ENCODE data around the gene DIAPH3.

The DIAPH3 gene

GRCh38 chr13:59789558-59789957, 374.2 kb downstream of the DIAPH3 start:
- Histone ChIP-seq H3K36me3 (ENCODE audit: control insufficient read depth, low read length) (no peaks in the 10 kb centered on the region), H3K27ac (ENCODE audit: low read depth, low read length) (no peak overlapping the region), H3K4me3 (ENCODE audit: low read length) (no peak overlapping the region), H4K20me1 (ENCODE audit: control insufficient read depth, insufficient read depth, low read depth, low read length) (no peaks in the 10 kb centered on the region), H3K79me2 (ENCODE audit: control insufficient read depth, low read length) (no peaks in the 10 kb centered on the region), H3K9me3 (ENCODE audit: control insufficient read depth, insufficient read depth, low read length) (no peaks in the 10 kb centered on the region), H3K27me3 (ENCODE audit: control insufficient read depth, low read length) (no peaks in the 10 kb centered on the region), H3F3A (ENCODE audit: control insufficient read depth, insufficient read depth) (no peaks in the 10 kb centered on the region), H3K4me1 (ENCODE audit: control insufficient read depth, low read length) (no peaks in the 10 kb centered on the region), H3K9me2 (replicated peaks; ENCODE audit: control insufficient read depth, low read length) (no peaks in the 10 kb centered on the region), H3K4me2 (ENCODE audit: low read length) (no peak overlapping the region)
- TF ChIP-seq CTCF (IDR thresholded peaks at IDR 0.05; ENCODE audit: low read depth, low read length, poor library complexity, severe bottlenecking) = no peak
- no peak for TF ChIP-seq EZH2phosphoT487 (IDR thresholded peaks at IDR 0.05; ENCODE audit: borderline replicate concordance, low read length)

GRCh38 chr13:59787679-59788078, 376.0 kb downstream of the DIAPH3 start:
- Histone ChIP-seq H3K4me2 (ENCODE audit: low read length) (no peak overlapping the region), H3K27ac (ENCODE audit: low read depth, low read length) (no peak overlapping the region), H3K27me3 (ENCODE audit: control insufficient read depth, low read length) (no peaks in the 10 kb centered on the region), H3K79me2 (ENCODE audit: control insufficient read depth, low read length) (no peaks in the 10 kb centered on the region), H3K36me3 (ENCODE audit: control insufficient read depth, low read length) (no peaks in the 10 kb centered on the region), H3K9me3 (ENCODE audit: control insufficient read depth, insufficient read depth, low read length) (no peaks in the 10 kb centered on the region), H3F3A (ENCODE audit: control insufficient read depth, insufficient read depth) (no peaks in the 10 kb centered on the region), H3K4me1 (ENCODE audit: control insufficient read depth, low read length) (no peaks in the 10 kb centered on the region), H3K9me2 (replicated peaks; ENCODE audit: control insufficient read depth, low read length) (no peaks in the 10 kb centered on the region), H3K4me3 (ENCODE audit: low read length) (no peak overlapping the region), H4K20me1 (ENCODE audit: control insufficient read depth, insufficient read depth, low read depth, low read length) (no peaks in the 10 kb centered on the region)
- TF ChIP-seq EZH2phosphoT487 (IDR thresholded peaks at IDR 0.05; ENCODE audit: borderline replicate concordance, low read length) (no peak), CTCF (IDR thresholded peaks at IDR 0.05; ENCODE audit: low read depth, low read length, poor library complexity, severe bottlenecking) (no peak)

GRCh38 chr13:59782696-59783095, 381.0 kb downstream of the DIAPH3 start:
- Histone ChIP-seq H3K79me2 (ENCODE audit: control insufficient read depth, low read length) (no peaks in the 10 kb centered on the region), H3K4me1 (ENCODE audit: control insufficient read depth, low read length) (no peaks in the 10 kb centered on the region), H3K4me3 (ENCODE audit: low read length) (no peak overlapping the region), H4K20me1 (ENCODE audit: control insufficient read depth, insufficient read depth, low read depth, low read length) (no peaks in the 10 kb centered on the region), H3K9me2 (replicated peaks; ENCODE audit: control insufficient read depth, low read length) (no peaks in the 10 kb centered on the region), H3K27me3 (ENCODE audit: control insufficient read depth, low read length) (no peaks in the 10 kb centered on the region), H3K4me2 (ENCODE audit: low read length) (no peak overlapping the region), H3K36me3 (ENCODE audit: control insufficient read depth, low read length) (no peaks in the 10 kb centered on the region), H3K9me3 (ENCODE audit: control insufficient read depth, insufficient read depth, low read length) (no peaks in the 10 kb centered on the region), H3F3A (ENCODE audit: control insufficient read depth, insufficient read depth) (no peaks in the 10 kb centered on the region), H3K27ac (ENCODE audit: low read depth, low read length) (no peak overlapping the region)
- TF ChIP-seq EZH2phosphoT487 (IDR thresholded peaks at IDR 0.05; ENCODE audit: borderline replicate concordance, low read length) (no peak), CTCF (IDR thresholded peaks at IDR 0.05; ENCODE audit: low read depth, low read length, poor library complexity, severe bottlenecking) (no peak)

DNA sequence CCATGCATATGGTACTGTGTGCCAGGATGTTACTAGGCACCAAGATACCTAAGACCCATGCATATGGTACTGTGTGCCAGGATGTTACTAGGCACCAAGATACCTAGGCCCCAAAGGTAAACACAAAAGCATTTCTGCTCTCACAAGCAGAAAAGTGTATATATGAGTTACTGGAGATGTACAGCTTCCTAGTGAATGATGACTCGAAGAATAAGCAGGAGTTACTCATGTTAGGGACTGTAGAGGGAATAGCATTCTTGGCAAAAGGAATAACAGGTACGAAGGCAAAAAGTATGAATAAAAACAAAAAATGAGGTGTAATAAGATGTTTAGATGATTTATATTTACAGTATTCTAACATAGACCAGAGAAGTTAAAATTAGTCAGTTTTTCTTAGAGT, 383.7 kb downstream of the DIAPH3 start:
- no peaks in the 10 kb centered on the region for H3K36me3 ChIP-seq (ENCODE audit: control insufficient read depth, low read length)
- TF ChIP-seq EZH2phosphoT487 (IDR thresholded peaks at IDR 0.05; ENCODE audit: borderline replicate concordance, low read length) = no peak
- TF ChIP-seq CTCF (IDR thresholded peaks at IDR 0.05; ENCODE audit: low read depth, low read length, poor library complexity, severe bottlenecking) = no peak
- H3K27me3 ChIP-seq (ENCODE audit: control insufficient read depth, low read length) = no peaks in the 10 kb centered on the region
- H3K27ac ChIP-seq (ENCODE audit: low read depth, low read length) = no peak overlapping the region
- H3K4me2 ChIP-seq (ENCODE audit: low read length) = no peak overlapping the region
- H3K9me3 ChIP-seq (ENCODE audit: control insufficient read depth, insufficient read depth, low read length) = no peaks in the 10 kb centered on the region
- H3K9me2 ChIP-seq (replicated peaks; ENCODE audit: control insufficient read depth, low read length) = no peaks in the 10 kb centered on the region
- H3F3A ChIP-seq (ENCODE audit: control insufficient read depth, insufficient read depth) = no peaks in the 10 kb centered on the region
- no peaks in the 10 kb centered on the region for H3K4me1 ChIP-seq (ENCODE audit: control insufficient read depth, low read length)
- no peak overlapping the region for H3K4me3 ChIP-seq (ENCODE audit: low read length)
- no peaks in the 10 kb centered on the region for H3K79me2 ChIP-seq (ENCODE audit: control insufficient read depth, low read length)
- no peaks in the 10 kb centered on the region for H4K20me1 ChIP-seq (ENCODE audit: control insufficient read depth, insufficient read depth, low read depth, low read length)

Data from DOHH2 (cell line).